ENCODE measurements around the gene NBPF1.
"Not testable (repeated sequence)": the region's sequence is repeated elsewhere in the genome, so short reads cannot be mapped to it uniquely, and the experiment has no call there.

NBPF1 gene

GRCh38 chr1:16626409-16626983, 13.1 kb upstream of the NBPF1 start:
- not testable (repeated sequence) for H3K4me2 ChIP-seq (ENCODE audit: low read length); H3K27me3 ChIP-seq (ENCODE audit: control insufficient read depth, insufficient read depth, low read length); H3K9ac ChIP-seq (ENCODE audit: low read depth, low read length); H3K9me3 ChIP-seq (replicated peaks; ENCODE audit: low read length); H3K4me3 ChIP-seq (ENCODE audit: low read length)
- Histone ChIP-seq H3K4me1 (ENCODE audit: control insufficient read depth, insufficient read depth, low read length) (peaks cover 13% of the 10 kb centered on the region), H3K36me3 (ENCODE audit: insufficient read depth, low read length) (peaks cover 40% of the 10 kb centered on the region)

GRCh38 chr1:16625497-16626408, 12.4 kb upstream of the NBPF1 start:
- Histone ChIP-seq H3K9ac (ENCODE audit: low read depth, low read length) (no peak overlapping the region), H3K4me3 (ENCODE audit: low read length) (no peak overlapping the region), H3K9me3 (replicated peaks; ENCODE audit: low read length) (no peaks in the 10 kb centered on the region), H3K27me3 (ENCODE audit: control insufficient read depth, insufficient read depth, low read length) (no peaks in the 10 kb centered on the region), H3K36me3 (ENCODE audit: insufficient read depth, low read length) (peaks cover 37% of the 10 kb centered on the region), H3K4me2 (ENCODE audit: low read length) (no peak overlapping the region), H3K4me1 (ENCODE audit: control insufficient read depth, insufficient read depth, low read length) (peaks cover 13% of the 10 kb centered on the region)

GRCh38 chr1:16623812-16624719, 10.7 kb upstream of the NBPF1 start:
- H3K4me3 ChIP-seq (ENCODE audit: low read length); H3K9ac ChIP-seq (ENCODE audit: low read depth, low read length); H3K4me2 ChIP-seq (ENCODE audit: low read length); H3K9me3 ChIP-seq (replicated peaks; ENCODE audit: low read length); H3K27me3 ChIP-seq (ENCODE audit: control insufficient read depth, insufficient read depth, low read length): not testable (repeated sequence)
- Histone ChIP-seq H3K4me1 (ENCODE audit: control insufficient read depth, insufficient read depth, low read length) (peaks cover 13% of the 10 kb centered on the region), H3K36me3 (ENCODE audit: insufficient read depth, low read length) (peaks cover 30% of the 10 kb centered on the region)

GRCh38 chr1:16623337-16623736, 10.0 kb upstream of the NBPF1 start:
- not testable (repeated sequence) for H3K9me3 ChIP-seq (replicated peaks; ENCODE audit: low read length); H3K9ac ChIP-seq (ENCODE audit: low read depth, low read length); H3K4me2 ChIP-seq (ENCODE audit: low read length); H3K4me3 ChIP-seq (ENCODE audit: low read length); H3K27me3 ChIP-seq (ENCODE audit: control insufficient read depth, insufficient read depth, low read length)
- Histone ChIP-seq H3K36me3 (ENCODE audit: insufficient read depth, low read length) (peaks cover 28% of the 10 kb centered on the region), H3K4me1 (ENCODE audit: control insufficient read depth, insufficient read depth, low read length) (peaks cover 13% of the 10 kb centered on the region)

GRCh38 chr1:16621681-16622315, 8.4 kb upstream of the NBPF1 start:
- not testable (repeated sequence) for H3K4me2 ChIP-seq (ENCODE audit: low read length); H3K9me3 ChIP-seq (replicated peaks; ENCODE audit: low read length); H3K9ac ChIP-seq (ENCODE audit: low read depth, low read length); H3K4me3 ChIP-seq (ENCODE audit: low read length); H3K27me3 ChIP-seq (ENCODE audit: control insufficient read depth, insufficient read depth, low read length)
- Histone ChIP-seq H3K36me3 (ENCODE audit: insufficient read depth, low read length) (peaks cover 26% of the 10 kb centered on the region), H3K4me1 (ENCODE audit: control insufficient read depth, insufficient read depth, low read length) (peaks cover 13% of the 10 kb centered on the region)

GRCh38 chr1:16621300-16621658, 7.9 kb upstream of the NBPF1 start:
- no peaks in the 10 kb centered on the region for H3K9me3 ChIP-seq (replicated peaks; ENCODE audit: low read length)
- no peak overlapping the region for H3K4me2 ChIP-seq (ENCODE audit: low read length)
- no peak overlapping the region for H3K4me3 ChIP-seq (ENCODE audit: low read length)
- H3K27me3 ChIP-seq (ENCODE audit: control insufficient read depth, insufficient read depth, low read length) = no peaks in the 10 kb centered on the region
- H3K4me1 ChIP-seq (ENCODE audit: control insufficient read depth, insufficient read depth, low read length) = peaks cover 13% of the 10 kb centered on the region
- H3K9ac ChIP-seq (ENCODE audit: low read depth, low read length) = no peak overlapping the region
- H3K36me3 ChIP-seq (ENCODE audit: insufficient read depth, low read length) = peaks cover 26% of the 10 kb centered on the region

GRCh38 chr1:16619803-16620501, 6.6 kb upstream of the NBPF1 start:
- H3K4me2 ChIP-seq (ENCODE audit: low read length); H3K9ac ChIP-seq (ENCODE audit: low read depth, low read length); H3K4me3 ChIP-seq (ENCODE audit: low read length); H3K9me3 ChIP-seq (replicated peaks; ENCODE audit: low read length); H3K27me3 ChIP-seq (ENCODE audit: control insufficient read depth, insufficient read depth, low read length): not testable (repeated sequence)
- H3K36me3 ChIP-seq (ENCODE audit: insufficient read depth, low read length) = peaks cover 19% of the 10 kb centered on the region
- peaks cover 13% of the 10 kb centered on the region for H3K4me1 ChIP-seq (ENCODE audit: control insufficient read depth, insufficient read depth, low read length)

- H3K36me3 ChIP-seq (ENCODE audit: insufficient read depth, low read length) = peaks cover 13% of the 10 kb centered on the region
- no peaks in the 10 kb centered on the region for H3K9me3 ChIP-seq (replicated peaks; ENCODE audit: low read length)
- no peak overlapping the region for H3K4me2 ChIP-seq (ENCODE audit: low read length)
- no peak overlapping the region for H3K4me3 ChIP-seq (ENCODE audit: low read length)
- H3K9ac ChIP-seq (ENCODE audit: low read depth, low read length) = no peak overlapping the region
- peaks cover 11% of the 10 kb centered on the region for H3K4me1 ChIP-seq (ENCODE audit: control insufficient read depth, insufficient read depth, low read length)
- no peaks in the 10 kb centered on the region for H3K27me3 ChIP-seq (ENCODE audit: control insufficient read depth, insufficient read depth, low read length)
Observed at GRCh38 chr1:16618719-16619118, 5.4 kb upstream of the NBPF1 start.

- no peak overlapping the region for H3K4me3 ChIP-seq (ENCODE audit: low read length)
- no peaks in the 10 kb centered on the region for H3K9me3 ChIP-seq (replicated peaks; ENCODE audit: low read length)
- H3K36me3 ChIP-seq (ENCODE audit: insufficient read depth, low read length) = peaks cover 13% of the 10 kb centered on the region
- no peaks in the 10 kb centered on the region for H3K27me3 ChIP-seq (ENCODE audit: control insufficient read depth, insufficient read depth, low read length)
- peaks cover 6% of the 10 kb centered on the region for H3K4me1 ChIP-seq (ENCODE audit: control insufficient read depth, insufficient read depth, low read length)
- no peak overlapping the region for H3K9ac ChIP-seq (ENCODE audit: low read depth, low read length)
- H3K4me2 ChIP-seq (ENCODE audit: low read length) = no peak overlapping the region
Observed at GRCh38 chr1:16617778-16618580, 4.6 kb upstream of the NBPF1 start.

GRCh38 chr1:16617114-16617631, 3.8 kb upstream of the NBPF1 start:
- H3K9ac ChIP-seq (ENCODE audit: low read depth, low read length) = no peak overlapping the region
- H3K27me3 ChIP-seq (ENCODE audit: control insufficient read depth, insufficient read depth, low read length) = no peaks in the 10 kb centered on the region
- no peak overlapping the region for H3K4me2 ChIP-seq (ENCODE audit: low read length)
- H3K9me3 ChIP-seq (replicated peaks; ENCODE audit: low read length) = no peaks in the 10 kb centered on the region
- peaks cover 8% of the 10 kb centered on the region for H3K4me1 ChIP-seq (ENCODE audit: control insufficient read depth, insufficient read depth, low read length)
- peaks cover 13% of the 10 kb centered on the region for H3K36me3 ChIP-seq (ENCODE audit: insufficient read depth, low read length)
- H3K4me3 ChIP-seq (ENCODE audit: low read length) = no peak overlapping the region
